HepG2 (cell line): ENCODE results near the gene GSPT1. TPM values are rescaled to one million over a fixed set of nuclear protein-coding genes. Genes with fewer than 3 reads are reported as not detected.
A peak's percentile ranks its signal among the peaks of the same experiment; 100 is the strongest.

Experiments
- ATF2 ChIP-seq: sonication (generic); formaldehyde crosslinking; IDR thresholded peaks from 2 replicates; pipeline ENCODE4 v1.4.0; 2020; ENCODE audit warnings: missing genetic modification reagents
- BORCS8-MEF2B ChIP-seq: sonication (generic); formaldehyde crosslinking; IDR thresholded peaks from 2 replicates; pipeline ENCODE4 v1.8.0; 2022; ENCODE audit warnings: mild to moderate bottlenecking, missing genetic modification reagents
- DZIP1 ChIP-seq: sonication (generic); formaldehyde crosslinking; IDR thresholded peaks from 2 replicates; pipeline ENCODE4 v1.5.0; 2020; ENCODE audit warnings: mild to moderate bottlenecking, missing genetic modification reagents
- EHMT2 ChIP-seq: fragments of 200-600 bp; sonication (generic); IDR thresholded peaks from 2 replicates; pipeline ENCODE4 v1.7.0; 2017; ENCODE audit warnings: antibody characterized with exemption, low read depth, low read length, borderline replicate concordance
- FOXP1 ChIP-seq, 2 experiments: fragments of 450-650 bp in 1 of 2; IDR thresholded peaks; 2 replicates each; pipeline ENCODE4 v1.6.1; 2017 to 2018; ENCODE audit warnings: antibody characterized with exemption in 1 of 2
- GABPA ChIP-seq, 2 experiments: IDR thresholded peaks; 2 replicates each; pipeline ENCODE4 v1.6.1; 2011 to 2016; ENCODE audit warnings: low read depth in 2 of 2, low read length in 1 of 2, missing biosample characterization in 1 of 2, missing genetic modification characterization in 1 of 2
- HNRNPH1 ChIP-seq: fragments of 200-400 bp; formaldehyde crosslinking; optimal IDR thresholded peaks from 2 replicates; pipeline ENCODE3; 2017; ENCODE audit warnings: mild to moderate bottlenecking, low read depth, low read length
- NFAT5 ChIP-seq: sonication (generic); formaldehyde crosslinking; IDR thresholded peaks from 2 replicates; pipeline ENCODE4 v1.4.0; 2020; ENCODE audit warnings: missing genetic modification reagents
- NFE2L1 ChIP-seq: sonication (generic); formaldehyde crosslinking; IDR thresholded peaks from 2 replicates; pipeline ENCODE4 v1.4.0; 2020; ENCODE audit warnings: missing genetic modification reagents, mild to moderate bottlenecking, borderline replicate concordance
- NR2F1 ChIP-seq, 2 experiments: fragments of 450-650 bp in 1 of 2; formaldehyde crosslinking in 1 of 2; IDR thresholded peaks; 2 replicates each; pipeline versions ENCODE4 v1.5.0 to v1.6.1; 2016 to 2020; ENCODE audit warnings: mild to moderate bottlenecking in 1 of 2, missing compliant biosample characterization in 1 of 2, missing genetic modification reagents in 1 of 2, moderate library complexity in 1 of 2
- RBFOX2 ChIP-seq: fragments of 200-400 bp; formaldehyde crosslinking; IDR thresholded peaks from 2 replicates; pipeline ENCODE4 v1.6.1; 2017; ENCODE audit warnings: low read depth, mild to moderate bottlenecking, low read length
- SALL1 ChIP-seq: sonication (generic); formaldehyde crosslinking; IDR thresholded peaks from 2 replicates; pipeline ENCODE4 v1.8.0; 2022; ENCODE audit warnings: mild to moderate bottlenecking, missing genetic modification reagents
- SSRP1 ChIP-seq: IDR thresholded peaks from 2 replicates; pipeline ENCODE4 v1.6.1; 2016; ENCODE audit warnings: control low read depth
- ZC3H13 ChIP-seq: sonication (generic); formaldehyde crosslinking; IDR thresholded peaks from 2 replicates; pipeline ENCODE4 v1.8.1; 2023; ENCODE audit warnings: mild to moderate bottlenecking, missing genetic modification reagents, moderate library complexity
- ZIK1 ChIP-seq: sonication (generic); formaldehyde crosslinking; IDR thresholded peaks from 2 replicates; pipeline ENCODE4 v1.5.0; 2020; ENCODE audit warnings: mild to moderate bottlenecking, low read depth, missing genetic modification reagents, borderline replicate concordance
- ZNF232 ChIP-seq: sonication (generic); formaldehyde crosslinking; IDR thresholded peaks from 2 replicates; pipeline ENCODE4 v1.4.0; 2020; ENCODE audit warnings: missing genetic modification reagents, borderline replicate concordance
- ZNF547 ChIP-seq: sonication (generic); formaldehyde crosslinking; IDR thresholded peaks from 2 replicates; pipeline ENCODE4 v1.5.1; 2020; ENCODE audit warnings: mild to moderate bottlenecking, missing genetic modification reagents
- ZNF577 ChIP-seq: sonication (generic); formaldehyde crosslinking; IDR thresholded peaks from 2 replicates; pipeline ENCODE4 v1.4.0; 2020; ENCODE audit warnings: mild to moderate bottlenecking, low read depth, missing genetic modification reagents, borderline replicate concordance
- ZNF775 ChIP-seq: sonication (generic); formaldehyde crosslinking; IDR thresholded peaks from 2 replicates; pipeline ENCODE4 v1.4.0; 2020; ENCODE audit warnings: missing genetic modification reagents, mild to moderate bottlenecking, moderate library complexity, borderline replicate concordance
- polyA plus RNA-seq, 8 experiments: library from polyadenylated mRNA; depleted of rRNA in 3 of 8; stranded (reverse) in 7 of 8; unstranded in 1 of 8; fragments of >200 nt; fragmentation: Illumina TruSeq in 4 of 8; extraction: Trizol in 4 of 8; gene quantifications; 2 replicates each; pipeline versions ENCODE4 v1.2.1 to v1.2.3, GENCODE V29; 2011 to 2016; ENCODE audit warnings: low read depth in 4 of 8, missing spikeins in 1 of 8, mixed read lengths in 1 of 8; ENCODE audit not compliant: insufficient read depth in 1 of 8
- total RNA-seq, 5 experiments: library from RNA; depleted of rRNA; stranded (reverse); fragments of >200 nt; fragmentation: Illumina TruSeq; extraction: Trizol; gene quantifications; 2 replicates each; pipeline ENCODE4 v1.2.3, GENCODE V29; 2016; ENCODE audit warnings: low read depth in 1 of 5

The GSPT1 gene
- total and polyA plus RNA-seq, 2 of the 13 experiments (the other 11 are each of a cell fraction or from before 2014, with no cell fraction given) = 120 to 316 TPM

GRCh38 chr16:11869353-11870228 is 46.2 kb downstream of the GSPT1 start (continued):
- no peak for TF ChIP-seq ZIK1 (CRISPR knock-in tag)
- no peak for TF ChIP-seq EHMT2
- TF ChIP-seq GABPA (IDR thresholded peaks at IDR 0.05; ENCODE audit: low read depth, low read length) = no peak
- TF ChIP-seq GABPA (CRISPR knock-in tag; IDR thresholded peaks at IDR 0.05; ENCODE audit: low read depth) = peak; percentile 54; the same call in 1 of the 2 replicates
- TF ChIP-seq SSRP1 (CRISPR knock-in tag) = 0 out of 2 replicates have a peak, but pooled peaks have one; percentile 78
- TF ChIP-seq BORCS8-MEF2B (CRISPR knock-in tag) = no peak
- no peak for TF ChIP-seq ZNF577
- TF ChIP-seq ZNF775 = no peak
- TF ChIP-seq SALL1 (CRISPR knock-in tag) = peak; percentile 58; the same call in 1 of the 2 replicates
- no peak for TF ChIP-seq DZIP1 (CRISPR knock-in tag)
- no peak for TF ChIP-seq ZNF232 (CRISPR knock-in tag)
- peak; percentile 38; the same call in 1 of the 2 replicates for TF ChIP-seq ZC3H13 (CRISPR knock-in tag)
- TF ChIP-seq RBFOX2 = no peak
- TF ChIP-seq HNRNPH1 = no peak
- TF ChIP-seq ZNF547 (CRISPR knock-in tag) = no peak
- no peak for TF ChIP-seq FOXP1 (IDR thresholded peaks at IDR 0.05)
- TF ChIP-seq FOXP1 (CRISPR knock-in tag; IDR thresholded peaks at IDR 0.05) = peak; percentile 60; the same call in 1 of the 2 replicates
- TF ChIP-seq NFE2L1 = no peak
- no peak for TF ChIP-seq NR2F1 (CRISPR knock-in tag; IDR thresholded peaks at IDR 0.05)
- TF ChIP-seq NFAT5 (CRISPR knock-in tag) = no peak
- TF ChIP-seq ATF2 (CRISPR knock-in tag) = peak; percentile 95
